Heart left ventricle (tissue), 16 donors: ENCODE measurements around the gene F7. TPM values are rescaled to one million over a fixed set of nuclear protein-coding genes. Genes with fewer than 3 reads are reported as not detected.

Experiments used
- ATAC-seq, 4 donors: fragments of 200-7000 bp; cut with Tn5 transposase; one replicate each; pipeline ENCODE4 v1.9.1; 2020 to 2022; ENCODE audit warnings: moderate library complexity in 4 of 4, mild to moderate bottlenecking in 3 of 4, moderate number of reproducible peaks in 1 of 4
- DNase-seq, 5 donors: peaks; one replicate each; pipeline ENCODE4 v3.0.0-alpha.2; 2020
- H3K27ac ChIP-seq, 12 donors: fragments of 200-600 bp; sonication (generic) in 4 of 12; one replicate each; pipeline versions ENCODE4 v1.5.0 to v1.8.0; 2016 to 2022; ENCODE audit warnings: mild to moderate bottlenecking in 2 of 12
- H3K27me3 ChIP-seq, 9 donors: fragments of 200-600 bp; sonication (generic) in 2 of 9; one replicate each; pipeline versions ENCODE4 v1.5.1 to v1.8.0; 2016 to 2022; ENCODE audit warnings: mild to moderate bottlenecking in 3 of 9
- H3K36me3 ChIP-seq, 9 donors: fragments of 200-600 bp; sonication (generic) in 2 of 9; one replicate each; pipeline versions ENCODE4 v1.5.0 to v1.8.0; 2018 to 2022; ENCODE audit warnings: mild to moderate bottlenecking in 2 of 9
- H3K4me1 ChIP-seq, 12 donors: fragments of 200-600 bp; sonication (generic) in 4 of 12; one replicate each; pipeline versions ENCODE4 v1.5.0 to v1.8.0; 2016 to 2022; ENCODE audit warnings: mild to moderate bottlenecking in 3 of 12
- H3K4me3 ChIP-seq, 12 donors: fragments of 200-600 bp; sonication (generic) in 4 of 12; one replicate each; pipeline versions ENCODE4 v1.5.0 to v1.8.0; 2017 to 2022; ENCODE audit warnings: mild to moderate bottlenecking in 9 of 12, moderate library complexity in 4 of 12
- H3K9me3 ChIP-seq, 12 donors: fragments of 200-600 bp; sonication (generic) in 4 of 12; one replicate each; pipeline versions ENCODE4 v1.5.0 to v1.8.0; 2016 to 2022; ENCODE audit warnings: mild to moderate bottlenecking in 1 of 12
- POLR2A ChIP-seq, 2 donors: fragments of 450-650 bp; IDR thresholded peaks; one replicate each; pipeline ENCODE4 v1.6.1; 2017; ENCODE audit warnings: antibody characterized with exemption in 2 of 2, mild to moderate bottlenecking in 2 of 2, moderate library complexity in 2 of 2
- WGBS, 4 donors: extraction: QIAGEN DNeasy Blood & Tissue Kit in 2 of 4; methylation state at CpG; one replicate each; pipeline versions ENCODE4 v1.1.5 to v1.1.7; 2013 to 2018; 5-methylcytosine and 5-hydroxymethylcytosine counted together
- intact Hi-C, 10 donors: fragments of 100-400 bp; cut with DNase I; formaldehyde crosslinking; loops; one replicate each; pipeline versions ENCODE4 v1.11.1 to v1.14.2; 2022
- polyA plus RNA-seq, 2 donors: library from polyadenylated mRNA; stranded (reverse); fragments of 200-250 nt; gene quantifications; one replicate each; pipeline ENCODE4 v1.2.3, GENCODE V29; 2013
- total RNA-seq, 9 donors: library from RNA; depleted of rRNA in 2 of 9; stranded (reverse); fragments of >200 nt in 2 of 9; fragmentation: NEBNext Ultra II Directional in 3 of 9; extraction: Animal tissue kit (Norgen Biotek cat#: 25700) in 3 of 9; gene quantifications; one replicate each; pipeline versions ENCODE4 v1.1.0 to v1.2.4, GENCODE V29; 2016 to 2023
- TF ChIP-seq, protein P1 (sequence below), 12 donors: fragments of 200-600 bp; sonication (generic) in 4 of 12; IDR thresholded peaks; one replicate each; pipeline versions ENCODE4 v1.5.0 to v1.8.0; 2018 to 2022; ENCODE audit warnings: antibody characterized with exemption in 12 of 12, mild to moderate bottlenecking in 5 of 12
- donor health status: ischemic (EF 13 %, LVEDD 7.1; RV severe dilation, severe dysfunction).
- donor health status: healthy with polysubstance abuse.
- donor health status: DM: no; HTN: yes; CAD: no.
- donor health status: DM: no; HTN: no; CAD: no.
- donor health status: ischemic (EF 25% LVEDD 6.9; RV normal size, moderate dysfunction).
- donor health status: ischemic (EF 25% LVEDD 5.7; RV mildly dilated, moderate dysfunction).
- donor health status: healthy.
- donor health status: DM: yes; HTN: yes; CAD: no.
- donor health status: ischemic (EF 35%, LVEDD 5.7; RV mildly dilated, moderate dysfunction).
- donor health status: nonischemic (EF 11% LVEDD 7.7; RV severe dilation, severe dysfunction).
- donor health status: DM: yes; HTN: yes; CAD: no.
- donor health status: PGD.
- donor health status: ischemic (EF 29% LVEDD 5.4; RV normal size, mild dysfunction).
- donor health status: nonischemic (EF 23%, LVEDD 6.1; RV moderate dilation, normal function).

F7 gene
- total and polyA plus RNA-seq, 11 donors, result 0.01 to 0.41 (median 0.13) TPM; not detected in 7

DNA sequence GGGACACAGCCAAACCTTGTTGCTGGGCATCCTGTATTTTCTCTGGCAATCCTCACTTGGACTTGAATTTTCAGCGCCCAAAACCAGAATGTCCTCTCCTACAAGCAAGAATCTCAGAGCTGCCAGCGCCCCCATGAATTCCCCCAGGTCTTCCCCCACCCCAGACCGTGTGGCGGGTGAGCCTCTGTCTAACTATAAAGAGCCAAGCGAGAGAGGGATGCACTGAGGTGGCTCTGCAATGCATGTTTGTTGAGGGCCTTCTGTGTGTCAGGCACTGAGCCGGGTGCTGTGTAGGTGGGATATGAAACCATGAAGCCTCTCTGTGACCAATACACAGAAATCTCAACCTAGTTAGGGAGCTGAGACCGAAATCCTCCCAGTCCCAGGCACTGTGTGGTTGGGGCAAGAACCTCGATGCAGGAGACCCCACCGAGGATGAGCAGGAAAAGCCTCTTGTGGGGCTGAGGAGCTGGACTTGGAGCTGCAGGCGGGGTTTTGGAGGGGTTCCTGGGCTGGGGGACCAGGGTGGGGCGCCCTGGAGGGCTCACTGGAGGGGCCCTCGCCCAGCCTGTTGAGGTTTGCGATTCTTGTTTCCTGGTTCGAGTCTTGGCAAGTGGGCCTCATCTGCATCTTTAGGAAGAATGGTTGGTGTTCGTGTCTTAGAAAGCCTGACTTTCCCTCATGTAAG lies 40.5 kb downstream of the F7 start:
- 88 to 93% (median 92%) methylated on average over 14 to 15 of the region's 15 CpGs for WGBS, 4 donors
- ATAC-seq (no peak), DNase-seq (no peak)
- peaks cover 0 to 1% (median 0%) of the 10 kb centered on the region in 9 donors for H3K36me3 ChIP-seq
- intact Hi-C loops, result no loop called here
- H3K4me3 ChIP-seq, result no peak overlapping the region
- no peaks in the 10 kb centered on the region for H3K4me1 ChIP-seq
- no peaks in the 10 kb centered on the region for H3K27me3 ChIP-seq
- H3K9me3 ChIP-seq, result no peaks in the 10 kb centered on the region
- H3K27ac ChIP-seq, result no peak overlapping the region
- TF ChIP-seq, protein P1, sequence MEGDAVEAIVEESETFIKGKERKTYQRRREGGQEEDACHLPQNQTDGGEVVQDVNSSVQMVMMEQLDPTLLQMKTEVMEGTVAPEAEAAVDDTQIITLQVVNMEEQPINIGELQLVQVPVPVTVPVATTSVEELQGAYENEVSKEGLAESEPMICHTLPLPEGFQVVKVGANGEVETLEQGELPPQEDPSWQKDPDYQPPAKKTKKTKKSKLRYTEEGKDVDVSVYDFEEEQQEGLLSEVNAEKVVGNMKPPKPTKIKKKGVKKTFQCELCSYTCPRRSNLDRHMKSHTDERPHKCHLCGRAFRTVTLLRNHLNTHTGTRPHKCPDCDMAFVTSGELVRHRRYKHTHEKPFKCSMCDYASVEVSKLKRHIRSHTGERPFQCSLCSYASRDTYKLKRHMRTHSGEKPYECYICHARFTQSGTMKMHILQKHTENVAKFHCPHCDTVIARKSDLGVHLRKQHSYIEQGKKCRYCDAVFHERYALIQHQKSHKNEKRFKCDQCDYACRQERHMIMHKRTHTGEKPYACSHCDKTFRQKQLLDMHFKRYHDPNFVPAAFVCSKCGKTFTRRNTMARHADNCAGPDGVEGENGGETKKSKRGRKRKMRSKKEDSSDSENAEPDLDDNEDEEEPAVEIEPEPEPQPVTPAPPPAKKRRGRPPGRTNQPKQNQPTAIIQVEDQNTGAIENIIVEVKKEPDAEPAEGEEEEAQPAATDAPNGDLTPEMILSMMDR (IDR thresholded peaks at IDR 0.05), result no peak
- no peak for TF ChIP-seq POLR2A (IDR thresholded peaks at IDR 0.05)

DNA sequence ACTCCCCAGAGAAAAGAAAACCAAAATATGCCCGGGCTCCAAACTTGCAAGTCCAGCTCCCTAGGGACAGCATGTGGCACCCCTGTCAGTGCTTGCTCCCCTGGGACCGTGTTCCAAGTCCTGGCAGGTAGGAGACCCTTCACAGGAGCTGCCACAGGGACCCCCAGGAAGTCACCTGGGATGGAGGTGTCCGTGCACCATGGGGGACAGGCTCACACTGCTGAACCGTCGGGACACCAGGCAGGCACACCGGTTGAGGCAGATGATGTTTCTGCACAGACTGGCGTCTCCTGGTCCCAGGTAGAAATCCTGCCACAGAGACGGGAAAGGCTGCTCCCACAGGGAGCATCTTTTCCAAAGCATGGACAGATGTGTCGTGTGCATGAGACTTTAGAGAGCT lies 41.2 kb downstream of the F7 start:
- ATAC-seq (no peak), DNase-seq (no peak)
- Histone ChIP-seq H3K9me3 (no peaks in the 10 kb centered on the region), H3K27me3 (peaks cover 0 to 2% (median 0%) of the 10 kb centered on the region in 9 donors), H3K4me1 (peaks cover 0 to 1% (median 0%) of the 10 kb centered on the region in 12 donors), H3K4me3 (no peak overlapping the region), H3K27ac (no peak overlapping the region), H3K36me3 (no peaks in the 10 kb centered on the region)
- intact Hi-C loops, result no loop called here
- no peak for TF ChIP-seq POLR2A (IDR thresholded peaks at IDR 0.05)
- 80 to 89% (median 87%) methylated on average over 8 to 9 of the region's 9 CpGs for WGBS, 4 donors

DNA sequence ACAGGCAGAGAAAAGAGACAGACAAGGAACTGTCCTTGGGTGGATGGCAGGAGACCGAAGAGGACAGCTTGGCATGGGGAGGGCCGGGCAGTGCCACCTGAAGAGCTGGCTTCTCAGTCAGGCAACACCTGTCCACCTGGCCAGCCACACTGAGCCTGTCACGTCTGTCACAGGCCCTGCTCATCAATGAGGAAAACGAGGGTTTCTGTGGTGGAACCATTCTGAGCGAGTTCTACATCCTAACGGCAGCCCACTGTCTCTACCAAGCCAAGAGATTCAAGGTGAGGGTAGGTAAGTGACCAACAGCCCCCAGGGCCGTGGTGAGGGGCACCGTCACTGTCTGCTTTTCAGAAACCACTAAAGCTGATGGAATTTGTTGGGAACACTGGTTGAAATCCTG lies 41.6 kb downstream of the F7 start:
- H3K27ac ChIP-seq, result no peak overlapping the region

DNA sequence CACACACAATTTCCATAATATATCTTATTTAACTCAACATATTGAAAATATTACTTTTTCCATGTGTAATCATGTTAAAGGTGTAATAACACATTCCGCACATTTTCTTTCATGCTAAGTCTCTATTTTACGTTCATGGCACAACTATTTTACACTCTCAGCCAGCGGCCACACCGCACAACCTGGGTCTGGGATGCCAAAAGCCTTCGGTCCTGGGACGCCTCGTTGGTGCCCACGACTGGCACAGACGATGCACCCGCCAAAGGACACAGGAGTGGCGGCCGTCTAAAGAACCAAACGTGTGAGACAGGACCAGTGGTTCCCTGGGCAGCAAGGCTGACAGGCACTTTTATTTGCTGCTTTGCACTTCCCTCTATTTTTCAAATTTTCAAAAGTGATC lies 42.8 kb downstream of the F7 start:
- Histone ChIP-seq H3K27ac (no peak overlapping the region), H3K4me3 (no peak overlapping the region), H3K36me3 (no peaks in the 10 kb centered on the region), H3K9me3 (no peaks in the 10 kb centered on the region), H3K27me3 (peaks cover 0 to 7% (median 0%) of the 10 kb centered on the region in 9 donors), H3K4me1 (peaks cover 3 to 18% (median 12%) of the 10 kb centered on the region in 12 donors)
- ATAC-seq, result no peak
- no peak for DNase-seq
- WGBS, 4 donors, result 94 to 97% (median 95%) methylated on average over 13 of the region's 13 CpGs
- no peak for TF ChIP-seq POLR2A (IDR thresholded peaks at IDR 0.05)
- TF ChIP-seq, protein P1 (IDR thresholded peaks at IDR 0.05), result no peak
- intact Hi-C loops, result no loop called here

More for the DNA sequence above, 41.6 kb downstream of the F7 start:
- DNase-seq (no peak), ATAC-seq (no peak)
- Histone ChIP-seq H3K4me1 (peaks cover 0 to 6% (median 2%) of the 10 kb centered on the region in 12 donors), H3K9me3 (no peaks in the 10 kb centered on the region), H3K27me3 (peaks cover 0 to 4% (median 0%) of the 10 kb centered on the region in 9 donors), H3K4me3 (no peak overlapping the region), H3K36me3 (no peaks in the 10 kb centered on the region)
- WGBS, 4 donors, result 88 to 91% (median 89%) methylated on average over 8 of the region's 8 CpGs
- intact Hi-C loops, result no loop called here
- no peak for TF ChIP-seq POLR2A (IDR thresholded peaks at IDR 0.05)
- TF ChIP-seq, protein P1 (IDR thresholded peaks at IDR 0.05), result no peak
